WERI-Rb-1 (cell line): ENCODE results near the gene PRSS56.

ENCODE experiments used
- DNase-seq: peaks from one replicate; pipeline ENCODE4 v3.0.0-alpha.2; 2020
- H3K27ac ChIP-seq: fragments of 250-450 bp; sonication (Bioruptor Pico); 2 replicates; pipeline ENCODE4 v1.5.1; 2020; ENCODE audit warnings: mild to moderate bottlenecking, moderate library complexity
- H3K27me3 ChIP-seq: fragments of 250-450 bp; sonication (Bioruptor Pico); 2 replicates; pipeline ENCODE4 v1.5.1; 2021; ENCODE audit warnings: mild to moderate bottlenecking, low read depth, moderate library complexity; ENCODE audit not compliant: insufficient read depth, severe bottlenecking
- H3K36me3 ChIP-seq: fragments of 250-450 bp; sonication (Bioruptor Pico); 2 replicates; pipeline ENCODE4 v1.5.1; 2020; ENCODE audit warnings: mild to moderate bottlenecking, moderate library complexity
- H3K4me3 ChIP-seq: 2 replicates; pipeline ENCODE4 v1.5.1; 2011; ENCODE audit warnings: low read depth, mild to moderate bottlenecking, control low read depth, low read length
- H3K9me3 ChIP-seq: fragments of 250-450 bp; sonication (Bioruptor Pico); 2 replicates; pipeline ENCODE4 v1.5.1; 2021; ENCODE audit warnings: mild to moderate bottlenecking, moderate library complexity; ENCODE audit not compliant: severe bottlenecking
- CTCF ChIP-seq: IDR thresholded peaks from 2 replicates; pipeline ENCODE4 v1.5.1; 2011; ENCODE audit warnings: low read depth, mild to moderate bottlenecking, control low read depth, inconsistent platforms, low read length

Gene PRSS56

DNA sequence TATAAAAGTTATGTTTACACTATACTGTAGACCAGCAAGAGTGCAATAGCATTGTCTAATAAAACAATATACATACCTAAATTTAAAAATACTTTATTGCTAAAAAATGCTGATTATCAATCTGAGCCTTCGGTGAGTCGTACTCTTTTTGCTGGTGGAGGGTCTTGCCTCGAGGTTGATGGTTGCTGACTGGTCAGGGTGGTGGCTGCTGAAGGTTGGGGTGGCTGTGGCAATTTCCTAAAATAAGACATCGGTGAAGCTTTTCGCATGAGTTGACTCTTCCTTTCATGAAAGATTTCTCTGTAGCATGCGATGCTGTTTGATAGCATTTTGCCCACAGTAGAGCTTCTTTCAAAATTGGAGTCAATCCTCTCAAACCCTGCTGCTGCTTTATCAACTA lies 27.8 kb downstream of the PRSS56 start:
- DNase-seq = no peak
- H3K27me3 ChIP-seq = no peaks in the 10 kb centered on the region
- no peak overlapping the region for H3K27ac ChIP-seq
- H3K4me3 ChIP-seq = no peak overlapping the region
- no peak for TF ChIP-seq CTCF
- peaks cover 3% of the 10 kb centered on the region for H3K9me3 ChIP-seq
- H3K36me3 ChIP-seq = peaks cover 41% of the 10 kb centered on the region

DNA sequence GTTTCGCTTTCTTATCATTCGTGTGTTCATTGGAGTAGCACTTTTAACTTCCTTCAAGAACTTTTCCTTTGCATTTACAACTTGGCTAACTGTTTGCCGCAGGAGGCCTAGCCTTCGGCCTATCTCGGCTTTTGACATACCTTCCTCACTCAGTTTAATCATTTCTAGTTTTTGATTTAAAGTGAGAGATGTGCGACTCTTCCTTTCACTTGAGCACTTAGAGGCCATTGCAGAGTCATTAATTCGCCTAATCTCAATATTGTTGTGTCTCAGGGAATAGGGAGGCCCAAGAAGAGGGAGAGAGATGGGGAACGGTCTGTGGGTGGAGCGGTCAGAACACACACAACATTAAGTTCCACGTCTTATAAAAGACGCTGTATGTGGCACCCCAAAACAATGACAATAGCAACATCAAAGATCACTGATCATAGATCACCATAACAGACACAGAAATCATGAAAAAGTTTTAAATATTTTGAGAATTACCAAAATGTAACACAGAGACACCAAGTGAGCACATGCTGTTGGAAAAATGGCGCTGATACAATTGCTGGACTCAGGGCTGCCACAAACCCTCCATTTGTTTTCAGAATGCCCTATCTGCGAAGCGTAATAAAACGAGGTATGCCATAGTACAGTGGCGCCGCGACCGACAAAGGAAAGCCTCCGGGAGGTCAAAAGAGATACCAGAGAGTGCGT lies 29.6 kb downstream of the PRSS56 start:
- no peak for TF ChIP-seq CTCF
- H3K4me3 ChIP-seq = peak overlapping the region; percentile 80
- peaks cover 3% of the 10 kb centered on the region for H3K9me3 ChIP-seq
- no peaks in the 10 kb centered on the region for H3K27me3 ChIP-seq
- peak overlapping the region; percentile 87 for H3K27ac ChIP-seq
- peaks cover 44% of the 10 kb centered on the region for H3K36me3 ChIP-seq
- DNase-seq = no peak

- Histone ChIP-seq H3K9me3 (peaks cover 3% of the 10 kb centered on the region), H3K4me3 (peak within 1 kb of the TSS; percentile 80), H3K36me3 (peaks cover 49% of the 10 kb centered on the region), H3K27me3 (no peaks in the 10 kb centered on the region), H3K27ac (peak within 1 kb of the TSS; percentile 87)
- peak; percentile 96 for DNase-seq
- TF ChIP-seq CTCF = peak; percentile 30
Measured at GRCh38 chr2:232550354-232551249, 30.4 kb downstream of the PRSS56 start, which contains the start of the genes EIF4E2 and TIGD1. EIF4E2 (plus strand) TSS chr2:232550689; CDS start chr2:232550725, 36 bp downstream. TIGD1 (minus strand) TSS chr2:232550557; CDS start chr2:232549882, 675 bp downstream.

DNA sequence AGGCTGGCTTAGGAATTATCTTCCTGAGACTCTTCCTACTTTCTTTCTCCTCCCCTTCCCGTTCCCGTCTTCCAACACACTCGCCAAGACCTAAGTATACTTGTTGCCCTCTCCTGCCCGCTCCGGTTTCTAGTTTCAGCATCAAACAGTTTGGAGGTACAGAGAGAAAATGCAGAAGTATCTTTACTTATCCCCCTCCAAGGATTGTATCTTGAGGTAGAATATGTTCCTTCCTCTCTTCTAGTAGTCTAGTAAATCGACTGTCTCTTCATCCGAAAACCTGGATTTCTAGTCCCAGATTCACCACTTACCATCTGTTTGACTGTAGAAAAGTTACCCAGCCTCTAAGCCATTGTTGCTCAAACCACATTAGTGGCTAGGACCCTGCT lies 31.1 kb downstream of the PRSS56 start:
- Histone ChIP-seq H3K9me3 (peaks cover 3% of the 10 kb centered on the region), H3K36me3 (peaks cover 52% of the 10 kb centered on the region), H3K27me3 (no peaks in the 10 kb centered on the region), H3K27ac (peak overlapping the region; percentile 87), H3K4me3 (peak overlapping the region; percentile 80)
- no peak for DNase-seq
- TF ChIP-seq CTCF = no peak

- peaks cover 53% of the 10 kb centered on the region for H3K36me3 ChIP-seq
- no peaks in the 10 kb centered on the region for H3K27me3 ChIP-seq
- peaks cover 3% of the 10 kb centered on the region for H3K9me3 ChIP-seq
- H3K27ac ChIP-seq = no peak overlapping the region
- TF ChIP-seq CTCF = no peak
- peak overlapping the region; percentile 80; the same call in 1 of the 2 replicates for H3K4me3 ChIP-seq
- no peak for DNase-seq
Measured at GRCh38 chr2:232551776-232552175, 31.6 kb downstream of the PRSS56 start.
